Measurements from ENCODE around the gene HLA-DMA. TPM values are rescaled to one million over a fixed set of nuclear protein-coding genes. Genes with fewer than 3 reads are reported as not detected.

HLA-DMA gene
- total and polyA plus RNA-seq, 9 donors: 5.7 to 162 (median 19.2) TPM

DNA sequence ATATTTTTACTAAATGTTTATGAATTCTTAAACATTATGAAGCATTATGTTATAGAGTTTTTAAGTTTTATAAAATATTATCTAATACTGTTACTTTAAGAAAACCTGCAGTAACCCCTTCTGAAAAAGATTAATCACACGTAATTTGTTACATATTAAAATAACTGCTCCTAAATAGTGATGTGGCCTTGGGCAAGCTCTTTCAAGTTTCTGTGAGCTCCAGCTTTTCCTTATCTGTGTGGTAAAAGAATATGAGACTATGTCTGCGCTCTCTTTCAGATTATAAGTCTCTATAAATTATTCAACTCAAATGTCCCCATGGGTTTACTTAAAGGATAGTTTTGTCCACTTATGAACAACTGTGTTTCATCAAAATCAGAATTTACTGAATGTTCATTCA, 44.0 kb downstream of the HLA-DMA start:
- TF ChIP-seq EP300 (IDR thresholded peaks at IDR 0.05): no peak
- TF ChIP-seq POLR2A (IDR thresholded peaks at IDR 0.05): no peak
- TF ChIP-seq, protein P1, sequence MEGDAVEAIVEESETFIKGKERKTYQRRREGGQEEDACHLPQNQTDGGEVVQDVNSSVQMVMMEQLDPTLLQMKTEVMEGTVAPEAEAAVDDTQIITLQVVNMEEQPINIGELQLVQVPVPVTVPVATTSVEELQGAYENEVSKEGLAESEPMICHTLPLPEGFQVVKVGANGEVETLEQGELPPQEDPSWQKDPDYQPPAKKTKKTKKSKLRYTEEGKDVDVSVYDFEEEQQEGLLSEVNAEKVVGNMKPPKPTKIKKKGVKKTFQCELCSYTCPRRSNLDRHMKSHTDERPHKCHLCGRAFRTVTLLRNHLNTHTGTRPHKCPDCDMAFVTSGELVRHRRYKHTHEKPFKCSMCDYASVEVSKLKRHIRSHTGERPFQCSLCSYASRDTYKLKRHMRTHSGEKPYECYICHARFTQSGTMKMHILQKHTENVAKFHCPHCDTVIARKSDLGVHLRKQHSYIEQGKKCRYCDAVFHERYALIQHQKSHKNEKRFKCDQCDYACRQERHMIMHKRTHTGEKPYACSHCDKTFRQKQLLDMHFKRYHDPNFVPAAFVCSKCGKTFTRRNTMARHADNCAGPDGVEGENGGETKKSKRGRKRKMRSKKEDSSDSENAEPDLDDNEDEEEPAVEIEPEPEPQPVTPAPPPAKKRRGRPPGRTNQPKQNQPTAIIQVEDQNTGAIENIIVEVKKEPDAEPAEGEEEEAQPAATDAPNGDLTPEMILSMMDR (IDR thresholded peaks at IDR 0.05): no peak
- intact Hi-C loops (cut with DNase I): no loop called here
- no peaks in the 10 kb centered on the region for H3K4me1 ChIP-seq (ENCODE audit: insufficient read depth)
- H3K27ac ChIP-seq: no peak overlapping the region
- no peaks in the 10 kb centered on the region for H3K36me3 ChIP-seq
- no peak for DNase-seq
- no peaks in the 10 kb centered on the region for H3K27me3 ChIP-seq
- H3K4me3 ChIP-seq: no peak overlapping the region
- no peaks in the 10 kb centered on the region for H3K9me3 ChIP-seq
- WGBS, 3 donors: 11 to 35% (median 17%) methylated on average over 2 of the region's 2 CpGs

DNA sequence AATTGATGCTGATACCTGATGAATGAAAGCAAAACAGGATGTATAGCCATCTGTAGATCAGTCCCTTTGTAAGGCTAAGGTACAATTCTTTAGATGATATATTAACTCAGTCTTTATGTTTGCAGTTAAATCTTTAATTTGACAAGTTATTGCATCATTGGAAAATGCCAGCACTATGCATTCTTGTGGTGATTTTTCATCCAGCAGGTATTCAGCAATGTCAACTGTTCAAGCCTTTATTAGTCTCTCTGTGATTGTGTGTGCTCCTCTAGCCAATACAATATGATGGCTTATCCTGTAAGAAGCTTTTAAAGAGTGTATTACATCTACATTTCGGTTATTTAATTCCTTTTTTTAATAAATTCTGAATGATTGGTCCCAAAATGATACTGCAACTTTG, 46.4 kb downstream of the HLA-DMA start:
- Histone ChIP-seq H3K27me3 (no peaks in the 10 kb centered on the region), H3K4me1 (ENCODE audit: insufficient read depth) (no peaks in the 10 kb centered on the region), H3K36me3 (no peaks in the 10 kb centered on the region), H3K9me3 (no peaks in the 10 kb centered on the region), H3K27ac (no peak overlapping the region), H3K4me3 (no peak overlapping the region)
- TF ChIP-seq, protein P1 (IDR thresholded peaks at IDR 0.05): no peak
- TF ChIP-seq EP300 (IDR thresholded peaks at IDR 0.05) (no peak), POLR2A (IDR thresholded peaks at IDR 0.05) (no peak)
- intact Hi-C loops (cut with DNase I): no loop called here
- WGBS, 3 donors: 87 to 93% (median 88%) methylated on average over 1 of the region's 1 CpG
- DNase-seq: no peak

DNA sequence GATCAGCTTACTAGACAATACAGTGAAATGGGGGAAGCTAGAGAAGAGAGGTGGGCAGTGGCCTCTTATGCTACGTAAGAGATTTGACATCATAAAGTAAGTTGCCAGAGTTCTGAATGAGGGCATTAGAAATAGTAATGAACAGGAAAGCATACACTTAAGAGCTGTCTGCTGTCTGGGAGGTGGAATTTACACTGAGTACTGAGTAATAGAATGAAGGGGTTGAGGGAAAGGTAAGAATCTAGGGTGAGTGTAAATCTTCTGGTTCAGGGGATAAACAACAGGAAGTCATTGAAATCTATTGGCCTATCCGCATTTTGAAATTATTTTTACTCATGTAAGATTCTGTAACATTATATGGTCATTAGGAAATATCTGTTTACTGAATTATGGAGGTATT, 47.8 kb downstream of the HLA-DMA start:
- H3K4me1 ChIP-seq (ENCODE audit: insufficient read depth): no peaks in the 10 kb centered on the region
- TF ChIP-seq EP300 (IDR thresholded peaks at IDR 0.05) (no peak), POLR2A (IDR thresholded peaks at IDR 0.05) (no peak)
- TF ChIP-seq, protein P1 (IDR thresholded peaks at IDR 0.05): no peak
- WGBS, 3 donors: 53 to 77% (median 58%) methylated on average over 2 of the region's 2 CpGs
- no peak overlapping the region for H3K4me3 ChIP-seq
- H3K9me3 ChIP-seq: no peaks in the 10 kb centered on the region
- H3K27ac ChIP-seq: no peak overlapping the region
- DNase-seq: no peak
- no peaks in the 10 kb centered on the region for H3K36me3 ChIP-seq
- intact Hi-C loops (cut with DNase I): no loop called here
- H3K27me3 ChIP-seq: no peaks in the 10 kb centered on the region

DNA sequence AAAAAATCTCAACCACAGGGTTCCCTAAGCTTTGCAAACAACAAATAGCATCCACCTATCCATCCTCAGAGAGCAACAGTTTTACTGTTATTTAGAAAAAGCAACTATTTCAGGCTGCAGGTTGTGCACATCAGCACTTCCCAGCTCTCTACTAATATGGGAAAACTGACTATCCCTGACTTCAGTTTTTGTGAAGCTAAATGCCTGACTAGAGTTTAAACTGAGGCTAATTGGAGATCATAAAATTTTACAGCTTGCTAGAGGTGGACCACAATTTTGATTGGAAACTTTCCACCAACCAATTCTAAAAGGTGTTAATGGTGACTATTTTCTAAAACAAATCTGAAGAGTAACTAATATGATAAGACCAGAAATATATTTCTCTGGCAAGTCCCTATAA, 48.9 kb downstream of the HLA-DMA start:
- no peaks in the 10 kb centered on the region for H3K27me3 ChIP-seq
- H3K27ac ChIP-seq: no peak overlapping the region
- DNase-seq: no peak
- no peaks in the 10 kb centered on the region for H3K36me3 ChIP-seq
- TF ChIP-seq, protein P1 (IDR thresholded peaks at IDR 0.05): no peak
- TF ChIP-seq POLR2A (IDR thresholded peaks at IDR 0.05) (no peak), EP300 (IDR thresholded peaks at IDR 0.05) (no peak)
- intact Hi-C loops (cut with DNase I): no loop called here
- H3K9me3 ChIP-seq: no peaks in the 10 kb centered on the region
- no peak overlapping the region for H3K4me3 ChIP-seq
- H3K4me1 ChIP-seq (ENCODE audit: insufficient read depth): no peaks in the 10 kb centered on the region

Other genes starting within 250 kb of the HLA-DMA start
- gene HLA-DQA2, start 211.7 kb downstream of the HLA-DMA start, total RNA-seq: 1 to 10 TPM in 2 of 7 donors, under 1 TPM in 2, not detected in 3; 0.66 to 4.4 (median 1.2) TPM
- gene HLA-DQA2, start 211.7 kb downstream of the HLA-DMA start, polyA plus RNA-seq: 10 to 100 TPM in 1 of 2 donors, not detected in 1; 29.3 TPM
- gene HLA-DQB2, start 189.6 kb downstream of the HLA-DMA start, total RNA-seq: 1 to 10 TPM in 2 of 7 donors, under 1 TPM in 3, not detected in 2; 0.33 to 3.7 (median 0.66) TPM
- 1 to 10 TPM in 1 of 2 donors, not detected in 1; 3.1 TPM for gene HLA-DQB2, start 189.6 kb downstream of the HLA-DMA start, polyA plus RNA-seq
- 1 to 10 TPM in 2 of 7 donors, under 1 TPM in 4, not detected in 1; 0.28 to 4.6 (median 0.73) TPM for gene HLA-DOB, start 136.1 kb downstream of the HLA-DMA start, total RNA-seq
- 1 to 10 TPM in 1 of 2 donors, under 1 TPM in 1; 0.24 to 1.6 TPM for gene HLA-DOB, start 136.1 kb downstream of the HLA-DMA start, polyA plus RNA-seq
- gene TAP2, start 114.4 kb downstream of the HLA-DMA start, total RNA-seq: 10 to 100 TPM in 6 of 7 donors, 1 to 10 TPM in 1; 8.9 to 23.8 (median 18.6) TPM
- gene TAP2, start 114.4 kb downstream of the HLA-DMA start, polyA plus RNA-seq: 10 to 100 TPM; 13.9 to 16.5 TPM
- 10 to 100 TPM; 28.9 to 44.8 (median 36.0) TPM for gene PSMB8, start 109.0 kb downstream of the HLA-DMA start, total RNA-seq
- gene PSMB8, start 109.0 kb downstream of the HLA-DMA start, polyA plus RNA-seq: 100 to 1,000 TPM in 1 of 2 donors, 10 to 100 TPM in 1; 62.2 to 103 TPM
- 10 to 100 TPM; 17.7 to 30.7 (median 23.3) TPM for gene TAP1, start 99.4 kb downstream of the HLA-DMA start, total RNA-seq
- 10 to 100 TPM; 22.7 to 48.4 TPM for gene TAP1, start 99.4 kb downstream of the HLA-DMA start, polyA plus RNA-seq
- 10 to 100 TPM in 6 of 7 donors, 1 to 10 TPM in 1; 9.5 to 28.3 (median 20.4) TPM for gene PSMB9, start 98.9 kb downstream of the HLA-DMA start, total RNA-seq
- 10 to 100 TPM; 23.6 to 30.7 TPM for gene PSMB9, start 98.9 kb downstream of the HLA-DMA start, polyA plus RNA-seq
- gene HLA-DMB, start 12.1 kb downstream of the HLA-DMA start, total RNA-seq: 10 to 100 TPM in 6 of 7 donors, 1 to 10 TPM in 1; 4.3 to 39.1 (median 12.0) TPM
- 10 to 100 TPM; 11.0 to 70.0 TPM for gene HLA-DMB, start 12.1 kb downstream of the HLA-DMA start, polyA plus RNA-seq
- gene BRD2, start 15.5 kb upstream of the HLA-DMA start, total RNA-seq: 100 to 1,000 TPM; 106 to 196 (median 163) TPM
- gene BRD2, start 15.5 kb upstream of the HLA-DMA start, polyA plus RNA-seq: 100 to 1,000 TPM; 128 to 301 TPM
- 10 to 100 TPM in 1 of 7 donors, 1 to 10 TPM in 6; 1.1 to 17.3 (median 6.4) TPM for gene HLA-DOA, start 56.5 kb upstream of the HLA-DMA start, total RNA-seq
- gene HLA-DOA, start 56.5 kb upstream of the HLA-DMA start, polyA plus RNA-seq: 10 to 100 TPM in 1 of 2 donors, 1 to 10 TPM in 1; 2.5 to 25.3 TPM
- 10 to 100 TPM; 11.8 to 62.0 (median 46.8) TPM for gene HLA-DPA1, start 120.6 kb upstream of the HLA-DMA start, total RNA-seq
- 100 to 1,000 TPM in 1 of 2 donors, 10 to 100 TPM in 1; 26.7 to 304 TPM for gene HLA-DPA1, start 120.6 kb upstream of the HLA-DMA start, polyA plus RNA-seq
- 10 to 100 TPM; 19.4 to 85.8 (median 44.7) TPM for gene HLA-DPB1, start 122.9 kb upstream of the HLA-DMA start, total RNA-seq
- 100 to 1,000 TPM in 1 of 2 donors, 10 to 100 TPM in 1; 39.5 to 120 TPM for gene HLA-DPB1, start 122.9 kb upstream of the HLA-DMA start, polyA plus RNA-seq
- gene COL11A2, start 239.4 kb upstream of the HLA-DMA start, total RNA-seq: 1 to 10 TPM in 2 of 7 donors, under 1 TPM in 5; 0.53 to 1.2 (median 0.92) TPM
- gene COL11A2, start 239.4 kb upstream of the HLA-DMA start, polyA plus RNA-seq: under 1 TPM; 0.52 to 0.96 TPM
- 10 to 100 TPM; 19.8 to 54.0 (median 48.5) TPM for gene RXRB, start 247.6 kb upstream of the HLA-DMA start, total RNA-seq
- 10 to 100 TPM; 40.9 to 42.1 TPM for gene RXRB, start 247.6 kb upstream of the HLA-DMA start, polyA plus RNA-seq
- gene SLC39A7, start 247.8 kb upstream of the HLA-DMA start, total RNA-seq: 10 to 100 TPM; 27.4 to 73.7 (median 61.2) TPM
- gene SLC39A7, start 247.8 kb upstream of the HLA-DMA start, polyA plus RNA-seq: 10 to 100 TPM; 54.0 to 80.0 TPM